ENCODE measurements around the gene UBE2E2.

DNA sequence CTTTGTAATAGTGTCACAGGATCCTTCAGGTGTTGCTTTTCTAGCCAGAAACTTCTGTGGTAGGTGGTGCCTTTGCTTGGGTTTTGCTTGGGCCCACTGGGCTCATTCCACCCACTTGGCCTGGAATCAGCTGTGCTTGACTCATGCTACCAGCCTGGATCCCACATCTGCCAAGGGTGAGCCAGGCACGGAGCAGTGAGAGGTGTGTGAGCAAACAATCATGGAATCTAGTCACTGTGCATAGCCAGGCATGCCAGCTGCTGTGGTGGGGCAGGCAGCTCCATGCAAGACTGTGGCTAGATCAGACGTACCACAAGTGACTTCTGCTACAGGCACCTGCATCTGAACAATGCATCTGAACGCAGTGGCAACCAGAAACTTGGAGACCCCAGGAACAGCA is 275.9 kb downstream of the UBE2E2 start:
- TF ChIP-seq POLR2A (IDR thresholded peaks at IDR 0.05) = no peak
- no peak for TF ChIP-seq EP300 (IDR thresholded peaks at IDR 0.05)

Measured in stomach (tissue), 4 donors.